ENCODE results near the gene NPM1. TPM values are rescaled to one million over a fixed set of nuclear protein-coding genes. Genes with fewer than 3 reads are reported as not detected.

Gene NPM1
- total RNA-seq, 1 experiment from 2014 or later: 2,693 TPM

DNA sequence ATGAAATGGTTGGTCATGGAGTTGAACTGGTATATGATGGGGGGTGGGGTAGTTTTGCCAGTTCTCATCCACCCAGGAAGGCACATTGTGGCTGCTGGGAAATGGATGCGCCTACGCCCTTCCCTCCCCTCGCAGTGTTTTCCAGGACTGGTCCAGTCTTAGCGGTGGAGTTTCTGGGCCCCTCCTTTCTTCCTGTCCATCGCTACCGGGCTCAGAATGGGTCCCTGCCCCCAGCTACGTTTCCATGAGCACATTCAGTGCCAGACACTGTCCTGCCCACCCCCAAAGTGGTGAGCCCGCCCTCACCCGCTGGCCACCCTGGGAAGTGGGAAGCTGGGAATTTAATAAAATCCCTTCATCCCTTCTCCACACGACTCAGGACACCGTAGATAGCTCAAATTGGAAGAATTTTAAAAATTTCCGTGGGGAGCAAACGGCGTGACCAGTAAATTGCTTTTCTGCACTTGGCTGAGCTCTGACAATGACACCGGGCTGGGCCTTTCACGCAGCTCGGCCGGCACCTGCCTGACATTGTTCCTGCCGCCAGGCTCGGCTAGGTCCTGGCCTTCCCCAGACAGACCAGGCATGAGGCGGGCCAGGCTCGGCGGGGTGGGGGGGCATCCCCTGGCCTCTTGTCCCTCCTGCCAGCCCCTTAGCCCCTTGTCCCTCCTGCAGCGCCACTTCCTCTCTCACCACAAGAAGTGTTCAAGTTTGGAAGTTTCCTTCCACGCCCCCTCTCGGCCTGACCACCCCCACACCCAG is 35.4 kb downstream of the NPM1 start:
- Histone ChIP-seq H3K4me3 (replicated peaks in 1 of 2; ENCODE audit: low read depth in 1 of 2, low read length in 2 of 2) (no peak overlapping the region), H3K27me3 (ENCODE audit: insufficient read depth, low read length) (no peaks in the 10 kb centered on the region), H3K27ac (ENCODE audit: low read depth, low read length) (no peak overlapping the region), H3K4me2 (ENCODE audit: low read length) (no peak overlapping the region), H4K20me1 (ENCODE audit: insufficient read depth) (peaks cover 4% of the 10 kb centered on the region; the same call in 1 of the 2 replicates), H3K4me1 (ENCODE audit: control insufficient read depth in 1 of 2, insufficient read depth in 2 of 2, low read length in 2 of 2) (peaks cover 9 to 25% of the 10 kb centered on the region in 2 experiments), H3K36me3 (ENCODE audit: control insufficient read depth in 1 of 2, insufficient read depth in 2 of 2, low read length in 2 of 2) (no peaks in the 10 kb centered on the region), H2AFZ (ENCODE audit: low read depth, low read length, poor library complexity, severe bottlenecking) (no peak overlapping the region), H3K9me2 (ENCODE audit: insufficient read depth) (no peaks in the 10 kb centered on the region), H3K9me3 (ENCODE audit: control insufficient read depth in 1 of 2, insufficient read depth in 1 of 2, low read depth in 1 of 2, low read length in 2 of 2) (no peaks in the 10 kb centered on the region), H3K79me2 (ENCODE audit: insufficient read depth, low read length) (no peaks in the 10 kb centered on the region), H3K9ac (ENCODE audit: low read length) (no peak overlapping the region)
- RAD21 ChIA-PET (ENCODE audit: low non-redundant PET in 1 of 2, low total read pairs in 2 of 2, uncharacterized antibody in 2 of 2, unreplicated experiment in 2 of 2): no interaction called here
- BruUV-seq (replicated peaks): no TSS peak
- POLR2A ChIA-PET: no interaction called here
- TF ChIP-seq ZNF274 (IDR thresholded peaks at IDR 0.05; ENCODE audit: low read depth, low read length): no peak
- no peak for TF ChIP-seq RAD21 (IDR thresholded peaks at IDR 0.05; ENCODE audit: low read depth)
- TF ChIP-seq, protein P1, sequence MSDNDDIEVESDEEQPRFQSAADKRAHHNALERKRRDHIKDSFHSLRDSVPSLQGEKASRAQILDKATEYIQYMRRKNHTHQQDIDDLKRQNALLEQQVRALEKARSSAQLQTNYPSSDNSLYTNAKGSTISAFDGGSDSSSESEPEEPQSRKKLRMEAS (IDR thresholded peaks at IDR 0.05): no peak
- no peak for TF ChIP-seq CBX3 (IDR thresholded peaks at IDR 0.05; ENCODE audit: low read depth)
- no peak for TF ChIP-seq CTCF (IDR thresholded peaks at IDR 0.05 in 2 of 3, conservative IDR thresholded peaks at IDR 0.05 in 1 of 3; ENCODE audit: borderline replicate concordance in 1 of 3, insufficient read depth in 1 of 3, low read depth in 2 of 3, low read length in 2 of 3)
- TF ChIP-seq ATF3 (IDR thresholded peaks at IDR 0.05): no peak
- DNase-seq (ENCODE audit: low read depth, low spot score): no peak
- intact Hi-C loops (cut with micrococcal nuclease): no loop called here
- ATAC-seq: no peak
- CTCF ChIA-PET: no interaction called here
